ENCODE data around the gene C1QTNF6.

- no peak for TF ChIP-seq FOXK2 (IDR thresholded peaks at IDR 0.05)
- no peak for TF ChIP-seq CHD4 (IDR thresholded peaks at IDR 0.05)
- no peak for TF ChIP-seq POLR2AphosphoS5 (IDR thresholded peaks at IDR 0.05; ENCODE audit: low read length)
- no peak for TF ChIP-seq JUNB (IDR thresholded peaks at IDR 0.05)
- no peak for TF ChIP-seq SRF (IDR thresholded peaks at IDR 0.05; ENCODE audit: low read depth in 2 of 2, low read length in 2 of 2)
- TF ChIP-seq IKZF1 (conservative IDR thresholded peaks at IDR 0.05): no peak
- TF ChIP-seq YY1 (IDR thresholded peaks at IDR 0.05; ENCODE audit: low read depth, low read length): no peak
- no peak for TF ChIP-seq POLR2AphosphoS2 (IDR thresholded peaks at IDR 0.05; ENCODE audit: low read depth, low read length)
- TF ChIP-seq CEBPB (IDR thresholded peaks at IDR 0.05; ENCODE audit: borderline replicate concordance in 1 of 2, low read depth in 2 of 2, low read length in 2 of 2): no peak
- TF ChIP-seq CTCF (IDR thresholded peaks at IDR 0.05 in 2 of 3, conservative IDR thresholded peaks at IDR 0.05 in 1 of 3; ENCODE audit: control insufficient read depth in 2 of 3, extremely low read depth in 1 of 3, insufficient read depth in 1 of 3, low read depth in 3 of 3, low read length in 3 of 3): no peak
- no peak for TF ChIP-seq SUZ12 (IDR thresholded peaks at IDR 0.05; ENCODE audit: unreplicated experiment)
- TF ChIP-seq SIN3A (IDR thresholded peaks at IDR 0.05; ENCODE audit: low read depth, low read length): no peak
- no peak for TF ChIP-seq SPI1 (IDR thresholded peaks at IDR 0.05; ENCODE audit: borderline replicate concordance, insufficient read depth, low read depth, low read length)
These were observed 6.7 kb upstream of the C1QTNF6 start for GRCh38 chr22:37194750-37195149.

Measured in GM12878 (cell line).